ENCODE data around the gene SUMO3. TPM values are rescaled to one million over a fixed set of nuclear protein-coding genes. Genes with fewer than 3 reads are reported as not detected.

SUMO3 gene
- total and polyA plus RNA-seq, 4 donors: 35.1 to 51.0 (median 40.6) TPM

DNA sequence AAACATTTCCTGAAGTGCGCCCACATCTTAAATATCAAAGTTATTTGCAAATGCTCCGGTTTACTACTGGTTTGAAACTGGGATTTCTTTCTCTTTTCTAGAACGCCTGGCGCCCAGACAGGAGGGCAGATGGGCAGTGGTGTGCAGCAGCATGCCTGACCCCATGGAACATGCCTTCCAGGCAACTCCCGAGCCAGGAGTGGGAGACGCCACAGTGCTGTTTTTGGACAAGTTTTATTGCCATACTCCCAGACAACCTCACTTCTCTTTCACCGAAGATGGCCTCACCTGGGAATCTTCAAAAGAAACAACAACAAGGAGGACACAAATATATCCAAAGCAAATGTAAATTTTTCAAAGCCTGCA is 37.7 kb downstream of the SUMO3 start:
- no peak overlapping the region for H3K4me3 ChIP-seq (ENCODE audit: low read depth in 1 of 3, low read length in 3 of 3)
- no peak for DNase-seq (ENCODE audit: low spot score)
- WGBS: 93% methylated on average over 7 of the region's 7 CpGs
- H3K9ac ChIP-seq (ENCODE audit: low read depth in 1 of 2, low read length in 2 of 2): no peak overlapping the region
- TF ChIP-seq, protein P1, sequence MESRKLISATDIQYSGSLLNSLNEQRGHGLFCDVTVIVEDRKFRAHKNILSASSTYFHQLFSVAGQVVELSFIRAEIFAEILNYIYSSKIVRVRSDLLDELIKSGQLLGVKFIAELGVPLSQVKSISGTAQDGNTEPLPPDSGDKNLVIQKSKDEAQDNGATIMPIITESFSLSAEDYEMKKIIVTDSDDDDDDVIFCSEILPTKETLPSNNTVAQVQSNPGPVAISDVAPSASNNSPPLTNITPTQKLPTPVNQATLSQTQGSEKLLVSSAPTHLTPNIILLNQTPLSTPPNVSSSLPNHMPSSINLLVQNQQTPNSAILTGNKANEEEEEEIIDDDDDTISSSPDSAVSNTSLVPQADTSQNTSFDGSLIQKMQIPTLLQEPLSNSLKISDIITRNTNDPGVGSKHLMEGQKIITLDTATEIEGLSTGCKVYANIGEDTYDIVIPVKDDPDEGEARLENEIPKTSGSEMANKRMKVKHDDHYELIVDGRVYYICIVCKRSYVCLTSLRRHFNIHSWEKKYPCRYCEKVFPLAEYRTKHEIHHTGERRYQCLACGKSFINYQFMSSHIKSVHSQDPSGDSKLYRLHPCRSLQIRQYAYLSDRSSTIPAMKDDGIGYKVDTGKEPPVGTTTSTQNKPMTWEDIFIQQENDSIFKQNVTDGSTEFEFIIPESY (IDR thresholded peaks at IDR 0.05): no peak
- TF ChIP-seq, protein P2, sequence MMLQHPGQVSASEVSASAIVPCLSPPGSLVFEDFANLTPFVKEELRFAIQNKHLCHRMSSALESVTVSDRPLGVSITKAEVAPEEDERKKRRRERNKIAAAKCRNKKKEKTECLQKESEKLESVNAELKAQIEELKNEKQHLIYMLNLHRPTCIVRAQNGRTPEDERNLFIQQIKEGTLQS (IDR thresholded peaks at IDR 0.05): no peak
- TF ChIP-seq TAF1 (conservative IDR thresholded peaks at IDR 0.05): no peak
- TF ChIP-seq RXRA (IDR thresholded peaks at IDR 0.05): no peak
- no peak overlapping the region for H3K27ac ChIP-seq (ENCODE audit: low read depth in 1 of 2, low read length in 2 of 2)
- H3K4me1 ChIP-seq (ENCODE audit: control insufficient read depth in 4 of 4, insufficient read depth in 4 of 4, low read length in 3 of 4): peaks cover 5 to 11% (median 9%) of the 10 kb centered on the region in 4 donors
- no peaks in the 10 kb centered on the region for H3K27me3 ChIP-seq (ENCODE audit: control insufficient read depth in 4 of 4, insufficient read depth in 4 of 4, low read length in 3 of 4)
- peaks cover 4 to 13% (median 7%) of the 10 kb centered on the region in 4 donors for H3K36me3 ChIP-seq (ENCODE audit: control insufficient read depth in 4 of 4, insufficient read depth in 3 of 4, low read depth in 1 of 4, low read length in 3 of 4)
- H3K9me3 ChIP-seq (ENCODE audit: control insufficient read depth in 4 of 4, low read length in 3 of 4): no peaks in the 10 kb centered on the region

DNA sequence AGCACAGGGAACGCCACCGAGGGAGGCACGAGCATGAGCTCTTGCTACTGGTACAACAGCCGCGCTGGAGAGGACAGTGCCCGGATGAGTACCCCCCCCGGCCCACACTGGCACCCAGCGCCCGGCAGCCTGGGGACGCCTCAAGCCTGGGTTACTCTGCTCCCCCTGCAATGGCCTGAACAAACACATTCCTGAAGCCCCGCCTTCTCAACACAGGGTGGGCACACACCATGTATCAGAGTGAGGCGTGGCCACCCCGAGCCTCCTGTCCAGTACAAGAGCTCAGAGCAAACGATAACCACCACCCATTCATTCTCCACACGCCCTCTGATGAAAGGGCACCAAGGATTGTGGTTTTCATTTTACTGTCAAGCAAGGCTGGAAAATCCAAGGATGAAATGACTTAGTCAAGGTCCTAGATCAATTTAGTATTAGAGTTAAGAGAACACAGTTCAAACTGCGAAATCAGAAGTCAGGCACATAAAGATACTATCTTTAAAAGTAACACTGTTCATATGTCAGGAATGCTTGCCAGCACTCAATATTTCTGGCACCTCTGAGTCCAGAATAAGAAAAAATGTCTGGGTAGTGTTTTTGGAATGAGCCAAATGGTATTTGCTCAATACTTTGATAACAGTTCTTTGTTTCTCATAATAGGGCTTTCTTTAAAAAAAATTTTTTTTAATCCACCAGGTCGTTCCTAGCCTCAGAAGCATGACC is 38.3 kb downstream of the SUMO3 start:
- Histone ChIP-seq H3K4me3 (ENCODE audit: low read depth in 1 of 3, low read length in 3 of 3) (no peak overlapping the region), H3K9me3 (ENCODE audit: control insufficient read depth in 4 of 4, low read length in 3 of 4) (no peaks in the 10 kb centered on the region), H3K4me1 (ENCODE audit: control insufficient read depth in 4 of 4, insufficient read depth in 4 of 4, low read length in 3 of 4) (peaks cover 5 to 11% (median 9%) of the 10 kb centered on the region in 4 donors), H3K27me3 (ENCODE audit: control insufficient read depth in 4 of 4, insufficient read depth in 4 of 4, low read length in 3 of 4) (no peaks in the 10 kb centered on the region), H3K27ac (ENCODE audit: low read depth in 1 of 2, low read length in 2 of 2) (no peak overlapping the region), H3K9ac (ENCODE audit: low read depth in 1 of 2, low read length in 2 of 2) (no peak overlapping the region), H3K36me3 (ENCODE audit: control insufficient read depth in 4 of 4, insufficient read depth in 3 of 4, low read depth in 1 of 4, low read length in 3 of 4) (peaks cover 5 to 15% (median 10%) of the 10 kb centered on the region in 4 donors)
- WGBS: 92% methylated on average over 17 of the region's 17 CpGs
- no peak for DNase-seq (ENCODE audit: low spot score)
- TF ChIP-seq FOXA2 (IDR thresholded peaks at IDR 0.05) (no peak), RXRA (IDR thresholded peaks at IDR 0.05) (no peak), HNF4G (IDR thresholded peaks at IDR 0.05) (no peak), RAD21 (IDR thresholded peaks at IDR 0.05) (no peak), SP1 (IDR thresholded peaks at IDR 0.05) (no peak), YY1 (IDR thresholded peaks at IDR 0.05) (no peak), FOXA1 (IDR thresholded peaks at IDR 0.05) (no peak), EGR1 (IDR thresholded peaks at IDR 0.05; ENCODE audit: low read depth in 2 of 2) (no peak), GABPA (IDR thresholded peaks at IDR 0.05 in 1 of 2, conservative IDR thresholded peaks at IDR 0.05 in 1 of 2) (no peak), JUND (IDR thresholded peaks at IDR 0.05) (no peak), HNF4A (conservative IDR thresholded peaks at IDR 0.05) (no peak), NR2F2 (IDR thresholded peaks at IDR 0.05) (no peak), TAF1 (conservative IDR thresholded peaks at IDR 0.05) (no peak)
- TF ChIP-seq, protein P2 (IDR thresholded peaks at IDR 0.05): no peak
- TF ChIP-seq, protein P1 (IDR thresholded peaks at IDR 0.05): no peak
- TF ChIP-seq, protein P3, sequence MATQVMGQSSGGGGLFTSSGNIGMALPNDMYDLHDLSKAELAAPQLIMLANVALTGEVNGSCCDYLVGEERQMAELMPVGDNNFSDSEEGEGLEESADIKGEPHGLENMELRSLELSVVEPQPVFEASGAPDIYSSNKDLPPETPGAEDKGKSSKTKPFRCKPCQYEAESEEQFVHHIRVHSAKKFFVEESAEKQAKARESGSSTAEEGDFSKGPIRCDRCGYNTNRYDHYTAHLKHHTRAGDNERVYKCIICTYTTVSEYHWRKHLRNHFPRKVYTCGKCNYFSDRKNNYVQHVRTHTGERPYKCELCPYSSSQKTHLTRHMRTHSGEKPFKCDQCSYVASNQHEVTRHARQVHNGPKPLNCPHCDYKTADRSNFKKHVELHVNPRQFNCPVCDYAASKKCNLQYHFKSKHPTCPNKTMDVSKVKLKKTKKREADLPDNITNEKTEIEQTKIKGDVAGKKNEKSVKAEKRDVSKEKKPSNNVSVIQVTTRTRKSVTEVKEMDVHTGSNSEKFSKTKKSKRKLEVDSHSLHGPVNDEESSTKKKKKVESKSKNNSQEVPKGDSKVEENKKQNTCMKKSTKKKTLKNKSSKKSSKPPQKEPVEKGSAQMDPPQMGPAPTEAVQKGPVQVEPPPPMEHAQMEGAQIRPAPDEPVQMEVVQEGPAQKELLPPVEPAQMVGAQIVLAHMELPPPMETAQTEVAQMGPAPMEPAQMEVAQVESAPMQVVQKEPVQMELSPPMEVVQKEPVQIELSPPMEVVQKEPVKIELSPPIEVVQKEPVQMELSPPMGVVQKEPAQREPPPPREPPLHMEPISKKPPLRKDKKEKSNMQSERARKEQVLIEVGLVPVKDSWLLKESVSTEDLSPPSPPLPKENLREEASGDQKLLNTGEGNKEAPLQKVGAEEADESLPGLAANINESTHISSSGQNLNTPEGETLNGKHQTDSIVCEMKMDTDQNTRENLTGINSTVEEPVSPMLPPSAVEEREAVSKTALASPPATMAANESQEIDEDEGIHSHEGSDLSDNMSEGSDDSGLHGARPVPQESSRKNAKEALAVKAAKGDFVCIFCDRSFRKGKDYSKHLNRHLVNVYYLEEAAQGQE (IDR thresholded peaks at IDR 0.05): no peak
- TF ChIP-seq, protein P4, sequence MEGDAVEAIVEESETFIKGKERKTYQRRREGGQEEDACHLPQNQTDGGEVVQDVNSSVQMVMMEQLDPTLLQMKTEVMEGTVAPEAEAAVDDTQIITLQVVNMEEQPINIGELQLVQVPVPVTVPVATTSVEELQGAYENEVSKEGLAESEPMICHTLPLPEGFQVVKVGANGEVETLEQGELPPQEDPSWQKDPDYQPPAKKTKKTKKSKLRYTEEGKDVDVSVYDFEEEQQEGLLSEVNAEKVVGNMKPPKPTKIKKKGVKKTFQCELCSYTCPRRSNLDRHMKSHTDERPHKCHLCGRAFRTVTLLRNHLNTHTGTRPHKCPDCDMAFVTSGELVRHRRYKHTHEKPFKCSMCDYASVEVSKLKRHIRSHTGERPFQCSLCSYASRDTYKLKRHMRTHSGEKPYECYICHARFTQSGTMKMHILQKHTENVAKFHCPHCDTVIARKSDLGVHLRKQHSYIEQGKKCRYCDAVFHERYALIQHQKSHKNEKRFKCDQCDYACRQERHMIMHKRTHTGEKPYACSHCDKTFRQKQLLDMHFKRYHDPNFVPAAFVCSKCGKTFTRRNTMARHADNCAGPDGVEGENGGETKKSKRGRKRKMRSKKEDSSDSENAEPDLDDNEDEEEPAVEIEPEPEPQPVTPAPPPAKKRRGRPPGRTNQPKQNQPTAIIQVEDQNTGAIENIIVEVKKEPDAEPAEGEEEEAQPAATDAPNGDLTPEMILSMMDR (IDR thresholded peaks at IDR 0.05; ENCODE audit: low read depth, low read length, missing input control): no peak
